GM18511 (cell line): ENCODE data around the gene LRRC74A.

Source experiments
- ATAC-seq: cut with Tn5 transposase; IDR thresholded peaks from one replicate; pipeline ENCODE4 v1.9.1; 2021; ENCODE audit warnings: mild to moderate bottlenecking, moderate library complexity; ENCODE audit not compliant: unreplicated experiment

LRRC74A gene

GRCh38 chr14:76918256-76918781 is 92.1 kb downstream of the LRRC74A start:
- ATAC-seq = no peak

DNA sequence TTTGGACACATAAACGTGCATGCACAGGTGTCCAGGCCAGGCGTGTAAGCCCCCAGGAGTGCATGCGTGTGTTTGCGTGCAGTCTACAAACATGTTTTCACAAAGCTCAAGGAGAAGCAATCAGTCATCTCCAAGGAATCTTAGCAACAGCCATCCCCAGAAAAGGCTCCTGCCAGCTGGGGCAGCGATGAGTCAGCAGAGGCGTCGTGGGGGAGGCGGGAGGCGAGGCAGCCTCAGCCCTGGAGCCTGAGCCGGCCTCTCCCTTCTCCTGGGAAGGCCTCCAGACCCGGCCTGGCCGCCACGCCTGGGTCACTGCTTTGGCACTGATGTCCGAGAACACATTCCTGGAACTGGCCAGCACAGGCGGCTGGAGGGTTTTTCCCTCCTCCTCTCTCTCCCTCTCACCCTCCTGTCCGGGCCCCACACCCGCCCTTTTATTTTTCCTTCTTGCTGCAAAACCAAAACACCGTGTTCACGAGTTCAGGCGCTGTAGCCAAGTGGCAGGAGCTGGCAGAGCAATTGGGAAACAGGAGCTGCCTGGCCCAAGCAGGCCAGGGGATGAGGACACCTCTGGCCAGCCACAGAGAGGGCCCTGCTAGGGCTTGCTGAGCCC is 92.7 kb downstream of the LRRC74A start:
- no peak for ATAC-seq
